ENCODE results near the gene MEI1. TPM values are rescaled to one million over a fixed set of nuclear protein-coding genes. Genes with fewer than 3 reads are reported as not detected.

MEI1 gene
- total and polyA plus RNA-seq, 2 experiments from 2014 or later: 0.18 TPM; not detected in 1

DNA sequence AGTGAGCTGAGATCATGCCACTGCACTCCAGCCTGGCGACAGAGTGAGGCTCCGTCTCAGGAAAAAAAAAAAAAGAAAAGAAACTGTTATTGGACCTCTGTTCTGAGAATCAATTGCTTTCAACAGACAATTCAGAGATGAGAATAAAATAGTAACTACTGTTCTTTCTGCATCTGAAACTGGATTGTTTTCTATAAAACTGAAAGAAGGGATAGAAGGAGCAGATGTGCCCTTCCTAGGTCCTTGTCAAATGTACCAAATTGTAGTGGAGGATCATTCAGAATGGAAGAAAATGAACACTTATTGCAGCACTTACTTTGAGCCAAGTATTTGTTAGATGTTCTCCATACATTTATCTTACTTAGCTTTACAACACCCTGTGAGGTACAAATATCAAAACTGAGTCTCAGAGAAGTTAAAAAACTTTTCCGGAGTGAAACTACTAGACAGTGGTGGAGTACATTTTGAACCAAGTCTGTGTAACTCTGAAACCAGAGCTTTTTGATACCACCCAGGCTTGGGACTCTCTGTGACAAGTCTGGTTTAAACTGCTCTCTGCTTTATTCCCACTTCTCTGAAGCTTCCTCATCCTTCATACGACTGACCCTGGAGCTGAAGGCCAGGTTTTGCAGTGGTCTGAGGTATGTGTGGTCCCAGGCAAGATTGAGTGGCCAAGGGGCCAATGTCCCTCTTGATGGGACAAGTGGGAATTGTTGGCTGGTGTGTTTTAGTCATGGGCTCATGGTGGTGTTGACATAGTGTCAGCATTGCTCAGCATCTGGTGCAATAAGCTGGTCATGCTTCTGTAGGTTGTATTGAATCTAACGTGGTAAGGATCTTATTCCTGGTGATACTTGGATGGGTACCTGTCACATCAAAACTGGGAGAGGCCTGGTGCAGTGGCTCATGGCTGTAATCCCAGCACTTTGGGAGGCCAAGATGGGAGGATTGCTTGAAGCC is 53.0 kb downstream of the MEI1 start:
- Histone ChIP-seq H3K27ac (no peak overlapping the region), H3K36me3 (replicated peaks; ENCODE audit: insufficient read depth, low read depth) (no peaks in the 10 kb centered on the region), H3K27me3 (no peaks in the 10 kb centered on the region), H3K79me2 (no peaks in the 10 kb centered on the region), H3K9me3 (ENCODE audit: low read depth) (no peaks in the 10 kb centered on the region), H4K20me1 (ENCODE audit: insufficient read depth, poor library complexity, severe bottlenecking) (no peaks in the 10 kb centered on the region), H3K4me2 (no peak overlapping the region), H2AFZ (no peak overlapping the region), H3K4me1 (ENCODE audit: insufficient read depth) (no peaks in the 10 kb centered on the region), H3K4me3 (no peak overlapping the region), H3K9me2 (replicated peaks; ENCODE audit: insufficient read depth) (no peaks in the 10 kb centered on the region)
- no peak for DNase-seq (ENCODE audit: low spot score)
- TF ChIP-seq EZH2phosphoT487 (IDR thresholded peaks at IDR 0.05; ENCODE audit: low read depth, severe bottlenecking, unreplicated experiment): no peak
- no peak for TF ChIP-seq EZH2 (IDR thresholded peaks at IDR 0.05; ENCODE audit: borderline replicate concordance)
- TF ChIP-seq, protein P1, sequence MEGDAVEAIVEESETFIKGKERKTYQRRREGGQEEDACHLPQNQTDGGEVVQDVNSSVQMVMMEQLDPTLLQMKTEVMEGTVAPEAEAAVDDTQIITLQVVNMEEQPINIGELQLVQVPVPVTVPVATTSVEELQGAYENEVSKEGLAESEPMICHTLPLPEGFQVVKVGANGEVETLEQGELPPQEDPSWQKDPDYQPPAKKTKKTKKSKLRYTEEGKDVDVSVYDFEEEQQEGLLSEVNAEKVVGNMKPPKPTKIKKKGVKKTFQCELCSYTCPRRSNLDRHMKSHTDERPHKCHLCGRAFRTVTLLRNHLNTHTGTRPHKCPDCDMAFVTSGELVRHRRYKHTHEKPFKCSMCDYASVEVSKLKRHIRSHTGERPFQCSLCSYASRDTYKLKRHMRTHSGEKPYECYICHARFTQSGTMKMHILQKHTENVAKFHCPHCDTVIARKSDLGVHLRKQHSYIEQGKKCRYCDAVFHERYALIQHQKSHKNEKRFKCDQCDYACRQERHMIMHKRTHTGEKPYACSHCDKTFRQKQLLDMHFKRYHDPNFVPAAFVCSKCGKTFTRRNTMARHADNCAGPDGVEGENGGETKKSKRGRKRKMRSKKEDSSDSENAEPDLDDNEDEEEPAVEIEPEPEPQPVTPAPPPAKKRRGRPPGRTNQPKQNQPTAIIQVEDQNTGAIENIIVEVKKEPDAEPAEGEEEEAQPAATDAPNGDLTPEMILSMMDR (IDR thresholded peaks at IDR 0.05; ENCODE audit: poor library complexity): no peak
- 94% methylated on average over 5 of the region's 5 CpGs for WGBS (ENCODE audit: low lambda C conversion rate, missing lambda C conversion rate)

DNA sequence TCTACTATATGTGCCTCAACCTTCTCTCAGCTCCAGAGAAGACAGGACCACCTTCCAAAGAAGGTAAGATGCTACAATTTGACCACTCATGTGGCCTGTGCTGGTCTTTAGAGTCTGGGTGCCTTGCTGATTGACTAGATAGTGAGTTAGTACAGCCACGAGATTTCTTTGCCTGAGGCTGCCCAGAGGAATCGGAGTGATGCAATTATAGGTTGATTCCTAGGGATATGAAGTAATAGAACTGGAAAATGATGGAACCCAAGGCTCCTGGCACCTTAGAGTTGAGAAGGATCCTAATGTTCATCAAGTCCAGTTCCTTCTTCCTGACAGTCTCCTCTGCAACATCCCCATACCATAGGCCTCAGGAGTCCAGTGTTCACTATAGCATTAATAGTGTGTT is 54.7 kb downstream of the MEI1 start:
- H3K36me3 ChIP-seq (replicated peaks; ENCODE audit: insufficient read depth, low read depth): no peaks in the 10 kb centered on the region
- no peaks in the 10 kb centered on the region for H3K79me2 ChIP-seq
- no peak for DNase-seq (ENCODE audit: low spot score)
- no peak overlapping the region for H2AFZ ChIP-seq
- H3K4me1 ChIP-seq (ENCODE audit: insufficient read depth): no peaks in the 10 kb centered on the region
- H3K27me3 ChIP-seq: no peaks in the 10 kb centered on the region
- no peaks in the 10 kb centered on the region for H4K20me1 ChIP-seq (ENCODE audit: insufficient read depth, poor library complexity, severe bottlenecking)
- no peak overlapping the region for H3K27ac ChIP-seq
- H3K9me2 ChIP-seq (replicated peaks; ENCODE audit: insufficient read depth): no peaks in the 10 kb centered on the region
- no peak for TF ChIP-seq EZH2phosphoT487 (IDR thresholded peaks at IDR 0.05; ENCODE audit: low read depth, severe bottlenecking, unreplicated experiment)
- TF ChIP-seq, protein P1 (IDR thresholded peaks at IDR 0.05; ENCODE audit: poor library complexity): no peak
- TF ChIP-seq EZH2 (IDR thresholded peaks at IDR 0.05; ENCODE audit: borderline replicate concordance): no peak
- 48% methylated on average over 2 of the region's 2 CpGs for WGBS (ENCODE audit: low lambda C conversion rate, missing lambda C conversion rate)
- no peak overlapping the region for H3K4me2 ChIP-seq
- H3K9me3 ChIP-seq (ENCODE audit: low read depth): no peaks in the 10 kb centered on the region
- no peak overlapping the region for H3K4me3 ChIP-seq

DNA sequence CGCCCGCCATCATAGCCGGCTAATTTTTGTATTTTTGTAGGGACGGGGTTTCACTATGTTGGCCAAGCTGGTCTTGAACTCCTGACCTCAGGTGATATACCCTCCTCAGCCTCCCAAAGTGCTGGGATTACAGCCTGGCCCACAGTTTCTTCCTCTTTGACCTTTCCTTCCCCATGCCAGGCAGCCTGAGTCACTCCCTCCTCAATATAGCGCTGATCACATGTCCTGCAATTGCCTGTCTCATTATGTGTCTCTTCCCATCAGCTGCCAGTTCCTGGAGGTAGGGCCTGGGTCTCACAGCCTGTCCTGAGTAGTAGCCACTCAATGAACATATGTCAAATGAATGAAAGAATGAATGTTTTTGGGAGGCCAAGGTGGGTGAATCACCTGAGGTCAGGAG is 58.2 kb downstream of the MEI1 start:
- Histone ChIP-seq H3K9me2 (replicated peaks; ENCODE audit: insufficient read depth) (no peaks in the 10 kb centered on the region), H3K27ac (no peak overlapping the region), H3K4me2 (no peak overlapping the region), H4K20me1 (ENCODE audit: insufficient read depth, poor library complexity, severe bottlenecking) (no peaks in the 10 kb centered on the region), H3K36me3 (replicated peaks; ENCODE audit: insufficient read depth, low read depth) (no peaks in the 10 kb centered on the region), H3K79me2 (no peaks in the 10 kb centered on the region), H3K4me3 (no peak overlapping the region), H3K9me3 (ENCODE audit: low read depth) (no peaks in the 10 kb centered on the region), H3K27me3 (no peaks in the 10 kb centered on the region), H2AFZ (no peak overlapping the region), H3K4me1 (ENCODE audit: insufficient read depth) (no peaks in the 10 kb centered on the region)
- TF ChIP-seq EZH2 (IDR thresholded peaks at IDR 0.05; ENCODE audit: borderline replicate concordance) (no peak), EZH2phosphoT487 (IDR thresholded peaks at IDR 0.05; ENCODE audit: low read depth, severe bottlenecking, unreplicated experiment) (no peak)
- TF ChIP-seq, protein P1 (IDR thresholded peaks at IDR 0.05; ENCODE audit: poor library complexity): no peak
- 94% methylated on average over 5 of the region's 5 CpGs for WGBS (ENCODE audit: low lambda C conversion rate, missing lambda C conversion rate)
- no peak for DNase-seq (ENCODE audit: low spot score)
